ENCODE results near the gene BCAR1. TPM values are rescaled to one million over a fixed set of nuclear protein-coding genes. Genes with fewer than 3 reads are reported as not detected.
"Not testable (repeated sequence)": the region's sequence is repeated elsewhere in the genome, so short reads cannot be mapped to it uniquely, and the experiment has no call there.

Gene BCAR1
- total RNA-seq, 1 donor from 2014 or later, result 21.6 TPM

GRCh38 chr16:75208861-75209505 lies 42.4 kb downstream of the BCAR1 start:
- DNase-seq (ENCODE audit: low spot score in 2 of 2), result no peak
- no peak for FAIRE-seq

- DNase-seq (ENCODE audit: low spot score in 2 of 2) (no peak), FAIRE-seq (no peak)
Observed at GRCh38 chr16:75208242-75208825, 43.1 kb downstream of the BCAR1 start.

- FAIRE-seq, result no peak
- no peak for DNase-seq (ENCODE audit: low spot score in 2 of 2)
Observed at GRCh38 chr16:75207831-75208230, 43.6 kb downstream of the BCAR1 start.

- DNase-seq (ENCODE audit: low spot score in 2 of 2), result no peak
- no peak for FAIRE-seq
Observed at GRCh38 chr16:75206749-75207451, 44.5 kb downstream of the BCAR1 start, which contains the start of gene CTRB2. Gene CTRB2, minus strand, starts transcription at chr16:75207161. Its CDS starts 20 bp downstream, at chr16:75207141.

- not testable (repeated sequence) for DNase-seq (ENCODE audit: low spot score in 2 of 2); FAIRE-seq
Observed at GRCh38 chr16:75205961-75206748, 45.3 kb downstream of the BCAR1 start.

- DNase-seq (ENCODE audit: low spot score in 2 of 2); FAIRE-seq: not testable (repeated sequence)
Observed at GRCh38 chr16:75205438-75205837, 46.0 kb downstream of the BCAR1 start.

- DNase-seq (ENCODE audit: low spot score in 2 of 2); FAIRE-seq: not testable (repeated sequence)
Observed at GRCh38 chr16:75204905-75205304, 46.5 kb downstream of the BCAR1 start.

- no peak for FAIRE-seq
- DNase-seq (ENCODE audit: low spot score in 2 of 2), result no peak
Observed at GRCh38 chr16:75204410-75204758, 47.0 kb downstream of the BCAR1 start.

- FAIRE-seq, result no peak
- DNase-seq (ENCODE audit: low spot score in 2 of 2), result no peak
Observed at GRCh38 chr16:75203667-75204409, 47.6 kb downstream of the BCAR1 start.

GRCh38 chr16:75203096-75203495 lies 48.3 kb downstream of the BCAR1 start:
- FAIRE-seq, result no peak
- DNase-seq (ENCODE audit: low spot score in 2 of 2), result no peak

GRCh38 chr16:75202069-75202590 lies 49.3 kb downstream of the BCAR1 start:
- FAIRE-seq (no peak), DNase-seq (ENCODE audit: low spot score in 2 of 2) (no peak)

GRCh38 chr16:75198135-75198600 lies 53.3 kb downstream of the BCAR1 start:
- FAIRE-seq, result no peak
- DNase-seq (ENCODE audit: low spot score in 2 of 2), result no peak

GRCh38 chr16:75197522-75198134 lies 53.8 kb downstream of the BCAR1 start:
- DNase-seq (ENCODE audit: low spot score in 2 of 2), result no peak
- FAIRE-seq, result no peak

GRCh38 chr16:75196836-75197235 lies 54.6 kb downstream of the BCAR1 start:
- no peak for FAIRE-seq
- DNase-seq (ENCODE audit: low spot score in 2 of 2), result no peak

GRCh38 chr16:75195811-75196790 lies 55.3 kb downstream of the BCAR1 start:
- FAIRE-seq (no peak), DNase-seq (ENCODE audit: low spot score in 2 of 2) (no peak)

GRCh38 chr16:75193730-75194444 lies 57.5 kb downstream of the BCAR1 start:
- no peak for FAIRE-seq
- DNase-seq (ENCODE audit: low spot score in 2 of 2), result no peak

- DNase-seq (ENCODE audit: low spot score in 2 of 2) (no peak), FAIRE-seq (no peak)
Observed at GRCh38 chr16:75193265-75193650, 58.2 kb downstream of the BCAR1 start.
